Activated CD4-positive, alpha-beta T cell treated with anti-CD3 and anti-CD28 coated beads for 36 hours (primary cell): Measurements from ENCODE around the gene TPK1. TPM values are rescaled to one million over a fixed set of nuclear protein-coding genes. Genes with fewer than 3 reads are reported as not detected.
"Not testable (repeated sequence)": the region's sequence is repeated elsewhere in the genome, so short reads cannot be mapped to it uniquely, and the experiment has no call there.

Experiments used
- ATAC-seq: fragments of 200-7000 bp; cut with Tn5 transposase; one replicate; pipeline ENCODE4 v1.10.0; 2021; ENCODE audit warnings: mild to moderate bottlenecking, moderate library complexity
- CTCF ChIA-PET: fragments of 350-600 bp; sonication (Branson Sonifier 250); formaldehyde crosslinking; loops from one replicate; lab custom pipeline; 2021; ENCODE audit warnings: antibody characterized with exemption; lab: Charles Lee
- POLR2A ChIA-PET: fragments of 350-600 bp; sonication (Branson Sonifier 250); formaldehyde crosslinking; loops from one replicate; lab custom pipeline; 2021; ENCODE audit warnings: antibody characterized with exemption, inconsistent platforms; lab: Charles Lee
- DNase-seq: peaks from one replicate; pipeline ENCODE4 v3.0.0-alpha.2; 2020
- H3K27ac Mint-ChIP-seq: one replicate; pipeline ENCODE4 v1.8.0; 2021; ENCODE audit warnings: mixed read lengths
- H3K27me3 Mint-ChIP-seq: one replicate; pipeline ENCODE4 v1.8.0; 2021; ENCODE audit warnings: mixed read lengths
- H3K36me3 Mint-ChIP-seq: one replicate; pipeline ENCODE4 v1.8.0; 2021; ENCODE audit warnings: low read depth, mixed read lengths
- H3K4me1 Mint-ChIP-seq: one replicate; pipeline ENCODE4 v1.8.0; 2021; ENCODE audit warnings: mixed read lengths
- H3K4me3 Mint-ChIP-seq: one replicate; pipeline ENCODE4 v1.8.0; 2021; ENCODE audit warnings: mild to moderate bottlenecking, moderate library complexity, mixed read lengths
- H3K9me3 Mint-ChIP-seq: one replicate; pipeline ENCODE4 v1.8.0; 2021; ENCODE audit warnings: low read depth, mixed read lengths
- intact Hi-C, 2 experiments: fragments of 100-400 bp; cut with DNase I in 1 of 2; cut with micrococcal nuclease in 1 of 2; formaldehyde crosslinking; loops; one replicate each; pipeline versions ENCODE4 v1.14.2 to v1.15.1; 2022 to 2024; cut with DNase I, micrococcal nuclease
- total RNA-seq, 2 experiments: library from RNA; stranded (reverse); gene quantifications; one replicate each; pipeline ENCODE4 v1.2.3, GENCODE V29; 2021

The TPK1 gene
- total RNA-seq, 2 experiments from 2014 or later: 16.5 to 16.6 TPM

DNA sequence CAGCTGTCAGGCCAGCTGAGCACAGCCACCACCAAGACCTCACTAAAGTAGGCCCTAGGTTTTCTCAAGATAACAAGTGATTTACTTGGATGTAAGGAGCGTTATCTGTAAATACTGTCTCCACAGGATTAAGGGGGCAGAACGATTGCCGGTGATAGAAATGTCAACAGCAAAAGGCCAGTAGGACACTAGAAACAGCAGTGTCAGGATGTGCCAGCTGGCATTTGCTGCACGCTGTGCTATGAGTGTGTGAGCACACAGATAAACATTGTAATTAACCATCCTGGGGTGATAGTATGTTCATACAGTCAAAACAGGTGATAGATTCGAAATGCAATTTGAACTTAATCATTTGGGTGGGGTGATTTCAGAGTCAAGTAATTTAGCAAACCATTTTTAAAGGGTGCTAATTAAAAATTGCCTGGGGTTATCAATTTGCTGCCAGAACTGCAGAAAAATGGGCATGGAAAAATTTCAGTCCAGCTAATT lies 396.1 kb downstream of the TPK1 start:
- DNase-seq (no peak), ATAC-seq (no peak)
- CTCF ChIA-PET: no interaction called here
- H3K9me3 Mint-ChIP-seq: no peaks in the 10 kb centered on the region
- POLR2A ChIA-PET: no interaction called here
- H3K4me1 Mint-ChIP-seq: no peaks in the 10 kb centered on the region
- no peaks in the 10 kb centered on the region for H3K27me3 Mint-ChIP-seq
- no peaks in the 10 kb centered on the region for H3K36me3 Mint-ChIP-seq
- no peak overlapping the region for H3K27ac Mint-ChIP-seq
- no peak overlapping the region for H3K4me3 Mint-ChIP-seq
- intact Hi-C loops: loop anchor here in 1 of 2 experiments (5.0 kb wide), 1 partner anchor 262 kb away; no protein-coding TSS in a partner anchor

GRCh38 chr7:144438759-144439158 lies 397.1 kb downstream of the TPK1 start:
- H3K27me3 Mint-ChIP-seq: no peaks in the 10 kb centered on the region
- H3K27ac Mint-ChIP-seq: no peak overlapping the region
- intact Hi-C loops: loop anchor here in 1 of 2 experiments (5.0 kb wide), 1 partner anchor 261 kb away; no protein-coding TSS in a partner anchor
- no peaks in the 10 kb centered on the region for H3K9me3 Mint-ChIP-seq
- ChIA-PET CTCF (interaction anchor here (1.3 kb wide), 1 partner anchor 10 kb away, joined by 3 read pairs; no protein-coding TSS in a partner anchor), POLR2A (no interaction called here)
- no peaks in the 10 kb centered on the region for H3K4me1 Mint-ChIP-seq
- H3K36me3 Mint-ChIP-seq: no peaks in the 10 kb centered on the region
- ATAC-seq (no peak), DNase-seq (no peak)
- H3K4me3 Mint-ChIP-seq: no peak overlapping the region

- ChIA-PET POLR2A (no interaction called here), CTCF (interaction anchor here (0.8 to 1.8 kb wide), 6 partner anchors 9 to 265 kb away, joined by 3 to 8 read pairs (median 3); no protein-coding TSS in a partner anchor)
- Mint-ChIP-seq H3K27me3 (no peaks in the 10 kb centered on the region), H3K27ac (no peak overlapping the region), H3K4me1 (no peaks in the 10 kb centered on the region), H3K4me3 (no peak overlapping the region), H3K9me3 (no peaks in the 10 kb centered on the region), H3K36me3 (no peaks in the 10 kb centered on the region)
- peak; percentile 86 for ATAC-seq
- DNase-seq: peak; percentile 75
- intact Hi-C loops: loop anchor here in 1 of 2 experiments (1.0 to 5.0 kb wide), 3 partner anchors 12 to 260 kb away; no protein-coding TSS in a partner anchor
Measured at GRCh38 chr7:144437370-144438191, 398.3 kb downstream of the TPK1 start.

DNA sequence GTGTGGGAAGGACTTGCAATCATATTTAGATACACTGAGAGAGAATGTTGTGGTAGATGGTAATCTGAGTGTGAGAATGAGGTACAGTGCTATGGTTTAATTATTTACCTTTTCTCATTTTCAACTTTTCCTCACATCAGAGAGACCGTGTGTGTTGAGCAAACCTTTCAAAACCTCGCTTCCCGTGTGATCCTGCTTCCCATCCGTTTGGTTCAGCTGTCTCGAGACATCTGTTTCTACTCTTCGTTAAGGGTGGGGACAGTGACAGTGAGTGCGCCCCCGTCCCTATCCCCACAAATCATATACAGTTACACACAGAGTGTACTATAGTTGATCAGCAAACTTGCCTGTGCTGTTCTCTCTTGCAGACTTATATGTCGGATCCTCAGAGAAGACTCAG lies 399.4 kb downstream of the TPK1 start:
- ChIA-PET CTCF (interaction anchor here (0.8 to 1.8 kb wide), 3 partner anchors 43 to 48 kb away, joined by 3 to 8 read pairs (median 4); no protein-coding TSS in a partner anchor), POLR2A (interaction anchor here (0.6 kb wide), 1 partner anchor 430 kb away, joined by 5 read pairs; no protein-coding TSS in a partner anchor)
- intact Hi-C loops: loop anchor here in 1 of 2 experiments (2.0 to 5.0 kb wide), 2 partner anchors 46 to 259 kb away; no protein-coding TSS in a partner anchor
- no peak overlapping the region for H3K4me3 Mint-ChIP-seq
- H3K4me1 Mint-ChIP-seq: no peaks in the 10 kb centered on the region
- no peaks in the 10 kb centered on the region for H3K36me3 Mint-ChIP-seq
- H3K27me3 Mint-ChIP-seq: no peaks in the 10 kb centered on the region
- no peak for ATAC-seq
- no peak for DNase-seq
- H3K27ac Mint-ChIP-seq: no peak overlapping the region
- no peaks in the 10 kb centered on the region for H3K9me3 Mint-ChIP-seq

GRCh38 chr7:144428431-144428830 lies 407.4 kb downstream of the TPK1 start:
- intact Hi-C loops: no loop called here
- Mint-ChIP-seq H3K4me3 (no peak overlapping the region), H3K27ac (no peak overlapping the region), H3K36me3 (no peaks in the 10 kb centered on the region), H3K4me1 (no peaks in the 10 kb centered on the region), H3K27me3 (no peaks in the 10 kb centered on the region), H3K9me3 (peaks cover 15% of the 10 kb centered on the region)
- no peak for ATAC-seq
- POLR2A ChIA-PET: no interaction called here
- CTCF ChIA-PET: interaction anchor here (0.8 kb wide), 1 partner anchor 10 kb away, joined by 3 read pairs; no protein-coding TSS in a partner anchor
- no peak for DNase-seq

- H3K27me3 Mint-ChIP-seq, H3K27ac Mint-ChIP-seq, H3K4me3 Mint-ChIP-seq, intact Hi-C loops, DNase-seq, ATAC-seq, H3K4me1 Mint-ChIP-seq, CTCF ChIA-PET, POLR2A ChIA-PET, H3K36me3 Mint-ChIP-seq: not testable (repeated sequence)
- peaks cover 15% of the 10 kb centered on the region for H3K9me3 Mint-ChIP-seq
Measured at GRCh38 chr7:144427539-144427938, 408.3 kb downstream of the TPK1 start.

GRCh38 chr7:144418931-144419330 lies 416.9 kb downstream of the TPK1 start:
- H3K27me3 Mint-ChIP-seq: peaks cover 10% of the 10 kb centered on the region
- H3K27ac Mint-ChIP-seq, H3K4me1 Mint-ChIP-seq, H3K9me3 Mint-ChIP-seq, CTCF ChIA-PET, intact Hi-C loops, H3K4me3 Mint-ChIP-seq, POLR2A ChIA-PET, H3K36me3 Mint-ChIP-seq, ATAC-seq, DNase-seq: not testable (repeated sequence)

GRCh38 chr7:144416341-144416740 lies 419.5 kb downstream of the TPK1 start:
- DNase-seq (no peak), ATAC-seq (no peak)
- intact Hi-C loops: no loop called here
- no peaks in the 10 kb centered on the region for H3K9me3 Mint-ChIP-seq
- H3K4me3 Mint-ChIP-seq: no peak overlapping the region
- POLR2A ChIA-PET: no interaction called here
- no peaks in the 10 kb centered on the region for H3K4me1 Mint-ChIP-seq
- H3K27ac Mint-ChIP-seq: no peak overlapping the region
- peaks cover 14% of the 10 kb centered on the region for H3K27me3 Mint-ChIP-seq
- CTCF ChIA-PET: no interaction called here
- no peaks in the 10 kb centered on the region for H3K36me3 Mint-ChIP-seq

GRCh38 chr7:144415858-144416257 lies 420.0 kb downstream of the TPK1 start:
- H3K27me3 Mint-ChIP-seq: peaks cover 15% of the 10 kb centered on the region
- intact Hi-C loops: no loop called here
- H3K27ac Mint-ChIP-seq: no peak overlapping the region
- ATAC-seq: no peak
- no peak for DNase-seq
- POLR2A ChIA-PET: no interaction called here
- H3K9me3 Mint-ChIP-seq: no peaks in the 10 kb centered on the region
- no peaks in the 10 kb centered on the region for H3K4me1 Mint-ChIP-seq
- no peak overlapping the region for H3K4me3 Mint-ChIP-seq
- CTCF ChIA-PET: no interaction called here
- no peaks in the 10 kb centered on the region for H3K36me3 Mint-ChIP-seq

GRCh38 chr7:144414815-144415214 lies 421.0 kb downstream of the TPK1 start:
- Mint-ChIP-seq H3K27ac (no peak overlapping the region), H3K9me3 (no peaks in the 10 kb centered on the region), H3K4me1 (no peaks in the 10 kb centered on the region), H3K27me3 (peaks cover 17% of the 10 kb centered on the region), H3K36me3 (no peaks in the 10 kb centered on the region), H3K4me3 (no peak overlapping the region)
- DNase-seq (no peak), ATAC-seq (no peak)
- ChIA-PET POLR2A (no interaction called here), CTCF (no interaction called here)
- intact Hi-C loops: no loop called here

- no peaks in the 10 kb centered on the region for H3K36me3 Mint-ChIP-seq
- ATAC-seq (no peak), DNase-seq (no peak)
- H3K27ac Mint-ChIP-seq: no peak overlapping the region
- H3K27me3 Mint-ChIP-seq: peaks cover 16% of the 10 kb centered on the region
- ChIA-PET CTCF (interaction anchor here (2.0 kb wide), 1 partner anchor 19 kb away, joined by 6 read pairs; no protein-coding TSS in a partner anchor), POLR2A (interaction anchor here (0.6 kb wide), 1 partner anchor 480 kb away, joined by 3 read pairs; no protein-coding TSS in a partner anchor)
- intact Hi-C loops: no loop called here
- no peaks in the 10 kb centered on the region for H3K4me1 Mint-ChIP-seq
- H3K9me3 Mint-ChIP-seq: no peaks in the 10 kb centered on the region
- H3K4me3 Mint-ChIP-seq: no peak overlapping the region
Measured at GRCh38 chr7:144410441-144410840, 425.4 kb downstream of the TPK1 start.
